ENCODE measurements around the gene NME7.

- TF ChIP-seq CTCF (IDR thresholded peaks at IDR 0.05 in 4 of 5, conservative IDR thresholded peaks at IDR 0.05 in 1 of 5) = no peak
- no peak for TF ChIP-seq POLR2A (IDR thresholded peaks at IDR 0.05)
These were observed 118.0 kb downstream of the NME7 start for GRCh38 chr1:169249611-169250010.

All from gastrocnemius medialis (tissue), 4 donors.